Ovary (tissue), 9 donors: ENCODE results near the gene CRIM1. TPM values are rescaled to one million over a fixed set of nuclear protein-coding genes. Genes with fewer than 3 reads are reported as not detected.

ENCODE experiments used
- DNase-seq, 5 donors: peaks; one replicate each; pipeline ENCODE4 v3.0.0-alpha.2; 2019 to 2020
- H3K27ac ChIP-seq, 2 donors: fragments of 200-600 bp; one replicate each; pipeline versions ENCODE4 v1.5.1 to v1.8.0; 2019 to 2022
- H3K27me3 ChIP-seq: fragments of 200-600 bp; one replicate; pipeline ENCODE4 v1.8.0; 2022
- H3K36me3 ChIP-seq: fragments of 200-600 bp; sonication (generic); one replicate; pipeline ENCODE4 v1.5.1; 2019
- H3K4me1 ChIP-seq: one replicate; pipeline ENCODE4 v1.8.1; 2013; ENCODE audit warnings: mild to moderate bottlenecking, moderate library complexity; ENCODE audit not compliant: insufficient read depth
- H3K4me3 ChIP-seq: fragments of 200-600 bp; sonication (generic); one replicate; pipeline ENCODE4 v1.5.1; 2017
- H3K9me3 ChIP-seq, 2 donors: fragments of 200-600 bp in 1 of 2; sonication (generic) in 1 of 2; one replicate each; pipeline versions ENCODE4 v1.5.1 to v1.8.1; 2013 to 2019; ENCODE audit warnings: mild to moderate bottlenecking in 1 of 2, moderate library complexity in 1 of 2
- EP300 ChIP-seq: sonication (generic); formaldehyde crosslinking; IDR thresholded peaks from one replicate; pipeline ENCODE4 v1.6.1; 2017; ENCODE audit warnings: antibody characterized with exemption
- POLR2A ChIP-seq: fragments of 450-650 bp; IDR thresholded peaks from one replicate; pipeline ENCODE4 v1.6.1; 2017; ENCODE audit warnings: antibody characterized with exemption, mild to moderate bottlenecking, moderate library complexity
- WGBS, 3 donors: extraction: QIAGEN DNeasy Blood & Tissue Kit in 1 of 3; methylation state at CpG; one replicate each; pipeline versions ENCODE4 v1.1.5 to v1.1.7; 2013 to 2017; 5-methylcytosine and 5-hydroxymethylcytosine counted together
- intact Hi-C, 4 donors: fragments of 100-400 bp; cut with DNase I; formaldehyde crosslinking; loops; one replicate each; pipeline versions ENCODE4 v1.11.0 to v1.15.1; 2022 to 2023
- polyA plus RNA-seq, 2 donors: library from polyadenylated mRNA; stranded (reverse); fragments of 200-250 nt in 1 of 2; fragments of 350-450 nt in 1 of 2; fragmentation: Illumina TruSeq in 1 of 2; extraction: RNeasy Lipid Tissue Mini Kit (QIAGEN cat#74804) in 1 of 2; gene quantifications; one replicate each; pipeline ENCODE4 v1.2.3, GENCODE V29; 2013 to 2014
- total RNA-seq, 7 donors: library from RNA; depleted of rRNA in 2 of 7; stranded (reverse); fragments of >200 nt in 2 of 7; fragmentation: NEBNext Ultra II Directional in 3 of 7; extraction: Animal tissue kit (Norgen Biotek cat#: 25700) in 3 of 7; gene quantifications; one replicate each; pipeline versions ENCODE4 v1.1.0 to v1.2.4, GENCODE V29; 2016 to 2023
- TF ChIP-seq, protein P1 (sequence below), 3 donors: fragments of 450-650 bp in 2 of 3; fragments of 200-600 bp in 1 of 3; IDR thresholded peaks; one replicate each; pipeline versions ENCODE4 v1.5.1 to v1.8.0; 2016 to 2022; ENCODE audit warnings: antibody characterized with exemption in 3 of 3, mild to moderate bottlenecking in 1 of 3
- donor health status: DM: no; HTN: no; CAD: no; lungs with moderate emphysema.
- donor health status: DM: no; HTN: no; CAD: no.
- donor health status: Bipolar disorder and iron deficiency.
- donor health status: DM: yes; HTN: yes; CAD: no.
- donor health status: DM: no; HTN: no; CAD: no.
- donor health status: DM: yes; HTN: yes; CAD: no.

CRIM1 gene
- total and polyA plus RNA-seq, 9 donors = 38.4 to 134 (median 65.0) TPM

DNA sequence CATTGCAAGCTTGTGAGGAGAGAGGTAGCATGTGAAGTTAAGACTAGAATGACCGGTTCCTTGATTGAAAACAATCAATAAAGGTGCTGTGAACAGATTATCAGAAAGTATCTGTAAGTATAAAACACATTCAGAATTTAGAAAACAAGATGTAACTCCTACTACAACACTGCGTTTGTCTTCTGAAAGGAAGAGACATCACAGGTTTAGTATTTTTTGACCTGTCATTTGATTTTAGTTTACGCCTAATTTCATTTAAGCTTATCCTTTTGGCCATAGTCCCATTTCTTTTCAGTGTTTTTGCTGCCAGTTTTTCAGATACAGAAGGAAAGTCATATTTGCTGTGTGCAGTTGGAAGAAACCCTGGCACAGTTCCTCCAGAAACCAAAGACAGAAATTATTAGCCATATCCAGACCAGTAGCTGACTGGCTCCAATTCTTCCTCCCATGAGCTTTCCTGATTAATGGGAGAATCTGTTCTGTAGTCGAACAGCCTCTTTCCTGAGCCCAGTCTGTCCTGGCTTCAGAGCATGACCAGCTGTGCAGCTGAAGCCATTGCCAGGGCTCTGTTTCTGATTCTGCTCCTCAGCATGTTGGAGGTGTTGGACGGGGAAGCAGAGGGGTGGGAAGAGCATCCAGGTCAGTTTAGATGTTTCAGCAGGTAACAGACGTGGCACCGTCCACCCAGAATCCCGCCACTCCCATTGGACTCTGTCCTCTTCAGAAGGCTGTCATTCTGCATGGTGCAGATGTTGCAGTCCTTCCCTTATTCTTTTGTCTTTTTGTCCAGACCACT lies 61.0 kb downstream of the CRIM1 start:
- peaks cover 14% of the 10 kb centered on the region for H3K4me1 ChIP-seq
- WGBS, 3 donors = 61 to 72% (median 71%) methylated on average over 8 of the region's 8 CpGs
- intact Hi-C loops = no loop called here
- no peak for TF ChIP-seq EP300
- TF ChIP-seq, protein P1, sequence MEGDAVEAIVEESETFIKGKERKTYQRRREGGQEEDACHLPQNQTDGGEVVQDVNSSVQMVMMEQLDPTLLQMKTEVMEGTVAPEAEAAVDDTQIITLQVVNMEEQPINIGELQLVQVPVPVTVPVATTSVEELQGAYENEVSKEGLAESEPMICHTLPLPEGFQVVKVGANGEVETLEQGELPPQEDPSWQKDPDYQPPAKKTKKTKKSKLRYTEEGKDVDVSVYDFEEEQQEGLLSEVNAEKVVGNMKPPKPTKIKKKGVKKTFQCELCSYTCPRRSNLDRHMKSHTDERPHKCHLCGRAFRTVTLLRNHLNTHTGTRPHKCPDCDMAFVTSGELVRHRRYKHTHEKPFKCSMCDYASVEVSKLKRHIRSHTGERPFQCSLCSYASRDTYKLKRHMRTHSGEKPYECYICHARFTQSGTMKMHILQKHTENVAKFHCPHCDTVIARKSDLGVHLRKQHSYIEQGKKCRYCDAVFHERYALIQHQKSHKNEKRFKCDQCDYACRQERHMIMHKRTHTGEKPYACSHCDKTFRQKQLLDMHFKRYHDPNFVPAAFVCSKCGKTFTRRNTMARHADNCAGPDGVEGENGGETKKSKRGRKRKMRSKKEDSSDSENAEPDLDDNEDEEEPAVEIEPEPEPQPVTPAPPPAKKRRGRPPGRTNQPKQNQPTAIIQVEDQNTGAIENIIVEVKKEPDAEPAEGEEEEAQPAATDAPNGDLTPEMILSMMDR (IDR thresholded peaks at IDR 0.05) = no peak
- TF ChIP-seq POLR2A = no peak
- no peak overlapping the region for H3K4me3 ChIP-seq
- H3K9me3 ChIP-seq = no peaks in the 10 kb centered on the region
- H3K27ac ChIP-seq = no peak overlapping the region
- no peak for DNase-seq
- no peaks in the 10 kb centered on the region for H3K36me3 ChIP-seq
- no peaks in the 10 kb centered on the region for H3K27me3 ChIP-seq

DNA sequence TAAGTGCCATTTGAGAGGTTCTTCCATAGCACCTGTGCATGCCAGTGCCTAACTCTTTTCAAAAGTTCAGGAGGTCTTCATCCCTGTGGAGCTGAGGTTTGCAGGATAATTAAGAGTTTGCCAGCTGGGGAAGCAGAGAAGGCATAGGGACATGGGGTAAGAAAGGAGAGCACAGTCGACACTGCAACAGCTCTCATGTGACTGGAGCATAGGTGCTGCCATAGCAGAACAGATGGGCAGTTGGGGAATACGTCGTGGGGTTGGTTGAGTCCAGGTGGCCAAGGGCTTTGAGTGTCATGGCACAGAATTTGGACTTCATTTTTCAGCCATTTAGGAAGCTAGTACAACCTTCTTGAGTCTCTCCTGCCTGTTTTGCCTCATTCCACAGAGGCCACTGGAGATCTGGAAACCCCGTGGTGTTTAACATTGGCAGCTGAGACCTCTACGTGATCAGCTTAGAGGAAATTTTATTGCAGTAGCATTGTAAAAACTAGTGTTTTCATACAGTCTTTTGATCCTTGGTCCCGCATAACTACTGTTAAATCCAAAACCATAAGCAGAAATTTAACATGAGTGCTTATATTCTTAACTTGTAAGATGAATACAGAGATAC lies 65.1 kb downstream of the CRIM1 start:
- H3K4me3 ChIP-seq = no peak overlapping the region
- no peaks in the 10 kb centered on the region for H3K9me3 ChIP-seq
- intact Hi-C loops = loop anchor here in 1 of 4 donors (5.0 kb wide), 1 partner anchor 63 kb away; the partner anchor contains the start of gene CRIM1
- H3K4me1 ChIP-seq = peaks cover 10% of the 10 kb centered on the region
- H3K27ac ChIP-seq = no peak overlapping the region
- WGBS, 3 donors = 91 to 92% (median 91%) methylated on average over 6 of the region's 6 CpGs
- no peak for DNase-seq
- no peaks in the 10 kb centered on the region for H3K27me3 ChIP-seq
- H3K36me3 ChIP-seq = no peaks in the 10 kb centered on the region
- TF ChIP-seq, protein P1 (IDR thresholded peaks at IDR 0.05) = no peak
- no peak for TF ChIP-seq POLR2A

DNA sequence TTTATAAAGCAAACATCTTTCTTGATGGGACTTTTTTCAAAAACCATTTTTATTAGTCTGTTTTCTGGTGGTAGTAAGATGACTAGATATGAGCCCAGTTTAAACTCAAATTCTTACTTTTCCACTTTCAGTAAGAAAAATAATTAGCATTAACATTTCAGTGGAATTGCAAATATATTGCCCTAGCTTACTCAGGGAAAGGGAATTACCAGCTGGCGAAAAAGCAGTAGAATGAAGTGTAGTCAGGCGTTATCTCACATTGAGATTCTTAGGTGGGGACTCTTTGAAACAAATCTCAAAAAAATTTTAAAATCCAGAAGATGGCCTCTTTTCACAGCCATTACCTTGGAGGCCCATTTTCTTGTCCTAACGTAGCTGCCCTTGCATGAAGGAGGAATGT lies 65.8 kb downstream of the CRIM1 start:
- WGBS, 3 donors = 91 to 94% (median 93%) methylated on average over 3 of the region's 3 CpGs
- H3K36me3 ChIP-seq = no peaks in the 10 kb centered on the region
- no peaks in the 10 kb centered on the region for H3K27me3 ChIP-seq
- no peak overlapping the region for H3K27ac ChIP-seq
- intact Hi-C loops = loop anchor here in 1 of 4 donors (5.0 kb wide), 1 partner anchor 64 kb away; the partner anchor contains the start of gene CRIM1
- TF ChIP-seq POLR2A (no peak), EP300 (no peak)
- TF ChIP-seq, protein P1 (IDR thresholded peaks at IDR 0.05) = no peak
- DNase-seq = no peak
- H3K4me1 ChIP-seq = peaks cover 10% of the 10 kb centered on the region
- H3K9me3 ChIP-seq = no peaks in the 10 kb centered on the region
- no peak overlapping the region for H3K4me3 ChIP-seq

DNA sequence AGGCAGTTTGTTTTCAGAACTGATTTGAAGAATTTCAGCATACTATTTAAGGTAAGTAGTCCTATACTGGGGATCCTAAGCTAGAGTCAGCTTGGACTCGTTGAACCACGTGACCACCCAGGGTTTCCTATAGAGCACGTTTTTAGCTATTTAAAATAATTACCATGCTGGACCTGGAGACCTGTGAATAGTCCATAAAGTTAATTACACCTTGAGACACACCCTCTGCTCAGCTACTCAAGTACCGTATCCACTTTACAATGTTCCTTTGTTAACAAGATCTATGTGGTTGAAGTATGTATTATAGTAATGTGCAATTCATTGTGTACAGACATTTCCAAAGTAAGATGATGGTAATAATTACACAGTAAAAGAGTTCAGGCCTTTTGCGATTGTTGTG lies 67.6 kb downstream of the CRIM1 start:
- no peak overlapping the region for H3K27ac ChIP-seq
- no peaks in the 10 kb centered on the region for H3K9me3 ChIP-seq
- H3K27me3 ChIP-seq = no peaks in the 10 kb centered on the region
- TF ChIP-seq, protein P1 (IDR thresholded peaks at IDR 0.05) = no peak
- no peak for TF ChIP-seq EP300
- no peak for TF ChIP-seq POLR2A
- no peak for DNase-seq
- H3K4me1 ChIP-seq = peaks cover 7% of the 10 kb centered on the region
- no peak overlapping the region for H3K4me3 ChIP-seq
- 91 to 96% (median 94%) methylated on average over 5 of the region's 5 CpGs for WGBS, 3 donors
- H3K36me3 ChIP-seq = no peaks in the 10 kb centered on the region
- intact Hi-C loops = loop anchor here in 1 of 4 donors (5.0 kb wide), 1 partner anchor 66 kb away; the partner anchor contains the start of gene CRIM1
